NCI-H1417 treated with DMSO at 0.1 percent for 48 hours (cell line): ENCODE measurements around the gene POLQ.
"Not testable (repeated sequence)": the region's sequence is repeated elsewhere in the genome, so short reads cannot be mapped to it uniquely, and the experiment has no call there.

Experiments
- DNase-seq: peaks from one replicate; lab custom pipeline; 2025; lab: John Stamatoyannopoulos, UW

Gene POLQ

GRCh38 chr3:121508389-121508788, 37.4 kb downstream of the POLQ start:
- no peak for DNase-seq

GRCh38 chr3:121505256-121505655, 40.5 kb downstream of the POLQ start:
- no peak for DNase-seq

GRCh38 chr3:121504618-121505017, 41.2 kb downstream of the POLQ start:
- no peak for DNase-seq

GRCh38 chr3:121496786-121497185, 49.0 kb downstream of the POLQ start:
- DNase-seq = no peak

GRCh38 chr3:121493431-121493830, 52.4 kb downstream of the POLQ start:
- no peak for DNase-seq

GRCh38 chr3:121491683-121492320, 54.0 kb downstream of the POLQ start:
- DNase-seq = no peak

GRCh38 chr3:121490161-121490560, 55.6 kb downstream of the POLQ start:
- DNase-seq = no peak

GRCh38 chr3:121488628-121489027, 57.2 kb downstream of the POLQ start:
- DNase-seq = no peak

DNA sequence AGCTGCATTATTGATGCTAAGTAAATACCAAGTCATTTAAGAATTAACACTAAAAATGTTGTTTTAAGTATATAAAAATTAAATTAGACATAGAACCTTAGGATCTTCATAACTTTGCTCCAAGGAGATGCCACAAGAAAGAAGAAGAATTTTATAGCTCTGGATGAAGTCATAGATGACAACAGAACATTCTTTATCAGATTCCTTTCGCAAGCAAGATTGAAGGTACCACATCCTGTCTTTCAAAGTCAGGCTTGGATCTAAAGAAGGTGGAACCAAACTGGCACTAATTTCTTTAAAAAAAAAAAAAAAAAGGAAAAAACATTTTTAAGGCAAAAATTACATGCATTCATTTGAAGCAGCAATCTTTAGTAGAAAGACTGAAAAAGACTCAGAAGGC, 62.5 kb downstream of the POLQ start:
- no peak for DNase-seq

GRCh38 chr3:121482660-121483059, 63.1 kb downstream of the POLQ start:
- no peak for DNase-seq

DNA sequence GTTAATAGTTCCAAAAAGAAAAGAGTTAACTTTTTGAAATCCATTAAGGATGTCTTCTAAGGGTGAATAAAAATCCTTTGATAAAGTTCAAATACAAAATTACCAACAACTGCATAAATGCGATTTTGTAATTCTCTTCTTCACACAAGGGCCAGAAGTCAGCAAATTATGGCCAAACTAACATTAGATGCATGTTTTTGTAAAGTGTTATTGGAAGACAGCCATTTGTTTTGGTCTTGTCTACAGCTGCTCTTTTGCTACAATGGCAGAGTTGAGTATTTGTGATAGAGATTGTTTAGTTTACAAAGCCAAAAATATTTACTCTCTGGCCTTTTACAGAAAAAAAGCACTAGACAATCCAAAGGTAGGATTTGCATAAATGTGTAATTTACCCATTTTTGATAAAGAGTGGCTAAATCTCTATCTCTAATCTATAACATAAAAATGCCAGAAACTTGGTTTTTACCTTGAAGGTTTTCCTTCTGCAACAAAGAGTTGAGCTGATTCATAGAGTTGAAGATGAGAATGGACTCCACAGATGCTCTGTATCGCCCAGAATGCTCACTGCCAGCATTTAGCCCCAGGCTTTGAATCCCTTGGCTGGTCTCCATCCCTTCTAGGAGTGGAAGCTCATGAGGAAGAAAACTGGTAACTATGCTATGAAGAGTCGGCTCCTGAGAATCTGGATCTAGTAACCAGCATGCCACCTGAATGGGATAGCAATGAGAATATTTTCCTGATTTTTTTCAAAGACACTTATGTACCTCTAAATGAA, 64.5 kb downstream of the POLQ start:
- DNase-seq = no peak

GRCh38 chr3:121477589-121477988, 68.2 kb downstream of the POLQ start:
- no peak for DNase-seq

- no peak for DNase-seq
These were observed 72.8 kb downstream of the POLQ start for GRCh38 chr3:121473001-121473400.

GRCh38 chr3:121467085-121467484, 78.7 kb downstream of the POLQ start:
- no peak for DNase-seq

- no peak for DNase-seq
These were observed 82.0 kb downstream of the POLQ start for GRCh38 chr3:121463745-121464144.

DNA sequence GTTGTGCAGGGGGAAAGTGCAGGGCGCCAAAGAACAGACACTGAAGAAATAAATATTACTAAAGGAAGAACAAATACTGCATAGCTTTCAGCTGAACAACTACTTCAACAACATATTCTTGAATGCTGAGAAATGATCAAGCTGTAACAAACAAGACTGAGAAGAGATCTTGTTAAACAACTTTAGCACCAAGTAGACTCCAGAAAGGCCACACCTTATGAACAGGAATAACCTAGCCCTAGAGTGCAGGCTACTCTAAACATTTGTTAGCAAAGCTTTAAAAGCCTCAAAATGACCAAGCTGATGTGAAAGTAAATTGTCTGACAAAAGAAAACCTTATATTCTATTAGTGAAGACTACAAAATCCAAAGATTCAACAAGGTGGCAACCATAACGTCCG, 83.2 kb downstream of the POLQ start:
- DNase-seq = no peak

DNA sequence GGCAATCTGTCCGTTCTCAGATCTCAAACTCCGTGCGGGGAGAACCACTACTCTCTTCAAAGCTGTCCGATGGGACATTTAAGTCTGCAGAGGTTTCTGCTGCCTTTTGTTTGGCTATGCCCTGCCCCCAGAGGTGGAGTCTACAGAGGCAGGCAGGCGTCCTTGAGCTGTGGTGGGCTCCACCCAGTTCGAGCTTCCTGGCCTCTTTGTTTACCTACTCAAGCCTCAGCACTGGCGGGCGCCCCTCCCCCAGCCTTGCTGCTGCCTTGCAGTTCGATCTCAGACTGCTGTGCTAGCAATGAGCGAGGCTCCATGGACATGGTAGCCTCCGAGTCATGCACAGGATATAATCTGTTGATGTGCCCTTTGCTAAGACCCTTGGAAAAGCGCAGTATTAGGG, 94.0 kb downstream of the POLQ start:
- not testable (repeated sequence) for DNase-seq

GRCh38 chr3:121443456-121443855, 102.3 kb downstream of the POLQ start:
- DNase-seq = no peak

GRCh38 chr3:121436641-121437040, 109.1 kb downstream of the POLQ start:
- no peak for DNase-seq

DNA sequence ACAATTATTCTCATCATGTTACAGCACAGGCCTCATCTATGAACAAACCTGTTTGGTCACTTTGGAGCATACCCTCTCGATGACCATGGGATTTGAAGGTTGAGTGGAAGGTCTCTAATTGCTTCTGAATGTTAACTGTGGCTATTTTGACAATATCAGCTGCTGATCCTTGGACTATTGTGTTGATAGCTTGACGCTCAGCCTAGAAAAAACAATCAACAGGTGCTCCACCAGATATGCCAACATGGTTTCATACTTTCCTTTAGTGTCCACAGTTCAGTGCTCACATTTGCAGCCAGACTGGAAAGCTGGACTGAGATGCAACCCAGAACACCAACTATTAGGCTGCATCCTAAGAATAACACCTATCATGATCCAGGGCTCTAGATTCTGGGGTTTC, 109.7 kb downstream of the POLQ start:
- no peak for DNase-seq

DNA sequence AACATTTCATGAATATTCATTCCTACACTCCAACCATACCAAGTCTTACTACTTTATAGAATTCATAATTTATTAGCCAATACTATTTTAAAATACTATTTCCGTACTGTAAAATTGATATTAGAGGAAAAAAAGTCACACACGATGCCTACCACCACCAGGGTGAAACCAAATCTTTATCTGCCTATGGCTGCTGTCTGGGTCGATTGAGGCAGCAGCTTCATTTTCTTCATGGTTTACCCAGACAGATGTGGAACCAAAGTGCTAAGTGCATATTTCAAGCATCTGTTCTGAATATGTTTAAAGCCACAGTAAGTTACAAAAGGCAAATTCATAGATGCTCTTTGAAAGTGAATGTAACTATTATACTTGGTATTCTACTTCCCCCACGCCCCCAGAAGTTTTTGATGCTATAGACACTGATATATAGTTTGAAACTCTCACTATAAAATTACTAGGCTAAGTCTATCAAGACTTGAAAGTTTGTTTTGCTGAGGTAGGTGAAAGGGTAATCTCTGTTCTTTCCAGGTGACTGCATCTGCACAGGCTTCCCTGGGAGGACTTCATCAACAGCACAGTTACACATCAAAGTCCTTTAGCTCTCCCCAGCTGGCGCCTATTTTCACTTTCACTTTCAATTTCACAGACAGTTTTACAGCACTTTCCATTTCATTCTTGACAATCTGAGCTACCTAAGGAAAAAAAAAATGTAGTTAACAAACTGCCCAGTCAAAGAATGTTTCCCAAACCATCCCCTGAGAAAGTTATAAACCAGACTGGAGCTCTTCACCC, 113.9 kb downstream of the POLQ start:
- DNase-seq = no peak

- no peak for DNase-seq
These were observed 115.0 kb downstream of the POLQ start for GRCh38 chr3:121430664-121431215.

- no peak for DNase-seq
These were observed 121.2 kb downstream of the POLQ start for GRCh38 chr3:121424549-121424948.
